GM21526 (cell line): ENCODE results near the gene EPHB3.

Experiments used
- ATAC-seq: cut with Tn5 transposase; IDR thresholded peaks from one replicate; pipeline ENCODE4 v1.9.1; 2021; ENCODE audit warnings: moderate library complexity; ENCODE audit not compliant: unreplicated experiment, low FRiP score

The EPHB3 gene

GRCh38 chr3:184596233-184596632 is 34.6 kb downstream of the EPHB3 start:
- ATAC-seq, result no peak

GRCh38 chr3:184596886-184597575 is 35.4 kb downstream of the EPHB3 start:
- no peak for ATAC-seq

- no peak for ATAC-seq
Observed at GRCh38 chr3:184597829-184598573, 36.4 kb downstream of the EPHB3 start.

- no peak for ATAC-seq
Observed at GRCh38 chr3:184598574-184598927, 37.0 kb downstream of the EPHB3 start.

GRCh38 chr3:184599143-184599542 is 37.6 kb downstream of the EPHB3 start:
- ATAC-seq, result no peak

- ATAC-seq, result no peak
Observed at GRCh38 chr3:184600685-184601377, 39.2 kb downstream of the EPHB3 start.

- ATAC-seq, result no peak
Observed at GRCh38 chr3:184601576-184602371, 40.2 kb downstream of the EPHB3 start.

GRCh38 chr3:184602372-184603150 is 41.0 kb downstream of the EPHB3 start:
- ATAC-seq, result no peak

GRCh38 chr3:184603151-184604030 is 41.8 kb downstream of the EPHB3 start:
- ATAC-seq, result no peak

GRCh38 chr3:184604039-184604601 is 42.5 kb downstream of the EPHB3 start:
- ATAC-seq, result no peak

GRCh38 chr3:184604615-184605290 is 43.2 kb downstream of the EPHB3 start:
- no peak for ATAC-seq

GRCh38 chr3:184608209-184608608 is 46.6 kb downstream of the EPHB3 start:
- no peak for ATAC-seq

- no peak for ATAC-seq
Observed at GRCh38 chr3:184609476-184610244, 48.1 kb downstream of the EPHB3 start.

GRCh38 chr3:184610245-184610871 is 48.8 kb downstream of the EPHB3 start:
- ATAC-seq, result no peak

GRCh38 chr3:184611607-184612281 is 50.2 kb downstream of the EPHB3 start:
- ATAC-seq, result no peak

GRCh38 chr3:184615396-184615795 is 53.8 kb downstream of the EPHB3 start:
- no peak for ATAC-seq
